Measurements from ENCODE around the gene NCAM1. TPM values are rescaled to one million over a fixed set of nuclear protein-coding genes. Genes with fewer than 3 reads are reported as not detected.
A peak's percentile ranks its signal among the peaks of the same experiment; 100 is the strongest.

Gene NCAM1
- total and polyA plus RNA-seq, 8 donors = 1.2 to 19.6 (median 3.6) TPM

- ATAC-seq (peak in 2 of 4 donors; percentile 29 to 57), FAIRE-seq (no peak), DNase-seq (no peak)
- intact Hi-C loops (cut with DNase I) = no loop called here
- Histone ChIP-seq H3K9me3 (no peaks in the 10 kb centered on the region), H3K4me3 (no peak overlapping the region), H3K27ac (no peak overlapping the region), H3K36me3 (no peaks in the 10 kb centered on the region), H3K4me1 (no peaks in the 10 kb centered on the region), H3K27me3 (no peaks in the 10 kb centered on the region)
- TF ChIP-seq, protein P1, sequence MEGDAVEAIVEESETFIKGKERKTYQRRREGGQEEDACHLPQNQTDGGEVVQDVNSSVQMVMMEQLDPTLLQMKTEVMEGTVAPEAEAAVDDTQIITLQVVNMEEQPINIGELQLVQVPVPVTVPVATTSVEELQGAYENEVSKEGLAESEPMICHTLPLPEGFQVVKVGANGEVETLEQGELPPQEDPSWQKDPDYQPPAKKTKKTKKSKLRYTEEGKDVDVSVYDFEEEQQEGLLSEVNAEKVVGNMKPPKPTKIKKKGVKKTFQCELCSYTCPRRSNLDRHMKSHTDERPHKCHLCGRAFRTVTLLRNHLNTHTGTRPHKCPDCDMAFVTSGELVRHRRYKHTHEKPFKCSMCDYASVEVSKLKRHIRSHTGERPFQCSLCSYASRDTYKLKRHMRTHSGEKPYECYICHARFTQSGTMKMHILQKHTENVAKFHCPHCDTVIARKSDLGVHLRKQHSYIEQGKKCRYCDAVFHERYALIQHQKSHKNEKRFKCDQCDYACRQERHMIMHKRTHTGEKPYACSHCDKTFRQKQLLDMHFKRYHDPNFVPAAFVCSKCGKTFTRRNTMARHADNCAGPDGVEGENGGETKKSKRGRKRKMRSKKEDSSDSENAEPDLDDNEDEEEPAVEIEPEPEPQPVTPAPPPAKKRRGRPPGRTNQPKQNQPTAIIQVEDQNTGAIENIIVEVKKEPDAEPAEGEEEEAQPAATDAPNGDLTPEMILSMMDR (IDR thresholded peaks at IDR 0.05) = no peak
Observed at GRCh38 chr11:113188371-113188834, 227.2 kb downstream of the NCAM1 start.

DNA sequence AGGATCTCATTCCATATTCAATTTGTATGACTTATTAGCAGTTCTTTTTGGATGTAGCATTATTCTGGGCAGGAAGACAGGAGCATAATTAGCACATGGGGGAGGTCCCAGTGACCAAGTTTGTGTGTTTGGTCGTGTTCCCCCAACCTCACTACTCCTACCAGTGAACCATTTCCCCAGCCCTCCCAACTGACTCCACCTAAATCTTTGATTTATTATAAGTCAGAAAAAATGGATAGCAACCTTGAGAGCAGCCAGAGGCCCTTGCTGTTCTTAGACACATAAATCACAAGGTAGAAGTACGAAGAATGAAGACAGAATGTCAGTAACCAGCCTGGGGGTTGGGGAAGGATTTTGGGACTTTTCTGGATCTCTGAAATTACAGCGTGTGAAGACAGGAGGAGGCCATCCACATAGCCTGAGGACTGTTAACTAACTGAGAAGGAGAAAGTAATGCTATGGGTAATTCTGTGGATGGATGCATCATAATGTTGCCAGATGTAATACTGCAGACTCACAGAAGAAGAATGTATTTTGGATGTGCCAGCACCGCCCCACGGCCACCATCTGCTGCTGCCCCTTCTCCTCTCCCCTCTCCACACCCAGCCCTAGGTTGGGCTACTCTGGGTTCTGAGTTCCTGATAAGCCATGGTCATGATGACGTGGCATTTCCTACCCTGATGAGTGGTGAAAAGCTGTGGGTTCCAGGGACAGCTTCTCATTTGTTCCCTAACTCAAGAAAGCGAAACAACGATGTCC is 228.9 kb downstream of the NCAM1 start:
- Histone ChIP-seq H3K9me3 (no peaks in the 10 kb centered on the region), H3K27me3 (no peaks in the 10 kb centered on the region), H3K4me1 (peaks cover 0 to 3% (median 0%) of the 10 kb centered on the region in 3 donors), H3K4me3 (no peak overlapping the region), H3K36me3 (no peaks in the 10 kb centered on the region), H3K27ac (no peak overlapping the region)
- 70 to 76% methylated on average over 8 of the region's 8 CpGs for WGBS, 2 donors
- intact Hi-C loops (cut with DNase I) = no loop called here
- FAIRE-seq (no peak), ATAC-seq (no peak), DNase-seq (no peak)
- TF ChIP-seq, protein P1 (IDR thresholded peaks at IDR 0.05) = no peak

GRCh38 chr11:113192121-113192925 is 231.1 kb downstream of the NCAM1 start:
- Histone ChIP-seq H3K27me3 (peaks cover 0 to 5% (median 0%) of the 10 kb centered on the region in 4 donors), H3K36me3 (no peaks in the 10 kb centered on the region), H3K9me3 (no peaks in the 10 kb centered on the region), H3K4me1 (peaks cover 0 to 3% (median 0%) of the 10 kb centered on the region in 3 donors), H3K27ac (no peak overlapping the region), H3K4me3 (no peak overlapping the region)
- WGBS, 2 donors = 52 to 58% methylated on average over 8 of the region's 8 CpGs
- TF ChIP-seq, protein P1 (IDR thresholded peaks at IDR 0.05) = no peak
- ATAC-seq (no peak), DNase-seq (no peak), FAIRE-seq (no peak)
- intact Hi-C loops (cut with DNase I) = no loop called here

DNA sequence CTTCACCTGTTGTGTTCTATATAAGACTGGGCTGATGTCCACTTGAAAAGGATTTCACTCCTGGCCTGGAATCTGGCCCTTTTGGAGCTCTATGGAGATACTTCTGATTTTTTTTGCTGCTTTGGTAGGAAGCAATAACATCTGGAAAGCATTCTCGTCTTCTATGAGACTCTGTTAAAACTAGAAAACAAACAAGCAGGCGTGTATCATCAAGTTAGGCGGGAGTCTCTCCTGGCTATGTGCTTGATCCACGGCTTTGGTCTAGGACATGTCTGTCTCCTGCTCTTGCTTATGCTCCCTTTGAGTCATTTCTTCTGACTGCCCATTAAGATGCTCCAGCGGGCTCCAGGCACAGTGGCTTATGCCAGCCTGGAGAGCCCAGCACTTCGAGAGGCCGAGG is 231.8 kb downstream of the NCAM1 start:
- H3K27ac ChIP-seq = no peak overlapping the region
- intact Hi-C loops (cut with DNase I) = no loop called here
- DNase-seq = no peak

More for the DNA sequence above, 231.8 kb downstream of the NCAM1 start:
- Histone ChIP-seq H3K36me3 (no peaks in the 10 kb centered on the region), H3K9me3 (no peaks in the 10 kb centered on the region), H3K4me3 (no peak overlapping the region), H3K27me3 (peaks cover 0 to 9% (median 0%) of the 10 kb centered on the region in 4 donors), H3K4me1 (peaks cover 0 to 3% (median 0%) of the 10 kb centered on the region in 3 donors)
- peak in 1 of 4 donors; percentile 18 for ATAC-seq
- no peak for FAIRE-seq
- TF ChIP-seq, protein P1 (IDR thresholded peaks at IDR 0.05) = no peak
- 75 to 86% methylated on average over 7 of the region's 7 CpGs for WGBS, 2 donors

All from pancreas (tissue), 10 donors.